ENCODE results near the gene SMURF1.
A peak's percentile ranks its signal among the peaks of the same experiment; 100 is the strongest.
"Not testable (repeated sequence)": the region's sequence is repeated elsewhere in the genome, so short reads cannot be mapped to it uniquely, and the experiment has no call there.

Gene SMURF1

GRCh38 chr7:99054781-99055180, 89.1 kb downstream of the SMURF1 start:
- DNase-seq (ENCODE audit: low spot score) = no peak

GRCh38 chr7:99050971-99051370, 92.9 kb downstream of the SMURF1 start:
- DNase-seq (ENCODE audit: low spot score) = no peak

- no peak for DNase-seq (ENCODE audit: low spot score)
Observed at GRCh38 chr7:99047526-99048077, 96.3 kb downstream of the SMURF1 start.

GRCh38 chr7:99046722-99047121, 97.2 kb downstream of the SMURF1 start:
- DNase-seq (ENCODE audit: low spot score) = no peak

GRCh38 chr7:99046262-99046661, 97.6 kb downstream of the SMURF1 start:
- DNase-seq (ENCODE audit: low spot score) = not testable (repeated sequence)

GRCh38 chr7:99044858-99045257, 99.0 kb downstream of the SMURF1 start:
- DNase-seq (ENCODE audit: low spot score) = not testable (repeated sequence)

- no peak for DNase-seq (ENCODE audit: low spot score)
Observed at GRCh38 chr7:99042957-99043356, 101.0 kb downstream of the SMURF1 start.

GRCh38 chr7:99041526-99041925, 102.4 kb downstream of the SMURF1 start:
- no peak for DNase-seq (ENCODE audit: low spot score)

GRCh38 chr7:99040104-99040958, 103.6 kb downstream of the SMURF1 start:
- DNase-seq (ENCODE audit: low spot score) = peak; percentile 93

GRCh38 chr7:99039384-99039891, 104.5 kb downstream of the SMURF1 start:
- DNase-seq (ENCODE audit: low spot score) = no peak

- DNase-seq (ENCODE audit: low spot score) = no peak
Observed at GRCh38 chr7:99038086-99038855, 105.6 kb downstream of the SMURF1 start.

- no peak for DNase-seq (ENCODE audit: low spot score)
Observed at GRCh38 chr7:99037327-99037940, 106.5 kb downstream of the SMURF1 start.

GRCh38 chr7:99036546-99037111, 107.3 kb downstream of the SMURF1 start:
- peak; percentile 81 for DNase-seq (ENCODE audit: low spot score)

- no peak for DNase-seq (ENCODE audit: low spot score)
Observed at GRCh38 chr7:99035723-99036545, 108.0 kb downstream of the SMURF1 start.

- DNase-seq (ENCODE audit: low spot score) = no peak
Observed at GRCh38 chr7:99034932-99035722, 108.8 kb downstream of the SMURF1 start.

- DNase-seq (ENCODE audit: low spot score) = peak; percentile 31
Observed at GRCh38 chr7:99033765-99034164, 110.1 kb downstream of the SMURF1 start.

GRCh38 chr7:99032928-99033327, 111.0 kb downstream of the SMURF1 start:
- DNase-seq (ENCODE audit: low spot score) = no peak

- no peak for DNase-seq (ENCODE audit: low spot score)
Observed at GRCh38 chr7:99031496-99031895, 112.4 kb downstream of the SMURF1 start.

- no peak for DNase-seq (ENCODE audit: low spot score)
Observed at GRCh38 chr7:99030951-99031350, 113.0 kb downstream of the SMURF1 start.

GRCh38 chr7:99030457-99030856, 113.5 kb downstream of the SMURF1 start:
- no peak for DNase-seq (ENCODE audit: low spot score)

Data from iPS-NIHi11 (cell line).